ENCODE measurements around the gene TEX53.
A peak's percentile ranks its signal among the peaks of the same experiment; 100 is the strongest.

Gene TEX53

DNA sequence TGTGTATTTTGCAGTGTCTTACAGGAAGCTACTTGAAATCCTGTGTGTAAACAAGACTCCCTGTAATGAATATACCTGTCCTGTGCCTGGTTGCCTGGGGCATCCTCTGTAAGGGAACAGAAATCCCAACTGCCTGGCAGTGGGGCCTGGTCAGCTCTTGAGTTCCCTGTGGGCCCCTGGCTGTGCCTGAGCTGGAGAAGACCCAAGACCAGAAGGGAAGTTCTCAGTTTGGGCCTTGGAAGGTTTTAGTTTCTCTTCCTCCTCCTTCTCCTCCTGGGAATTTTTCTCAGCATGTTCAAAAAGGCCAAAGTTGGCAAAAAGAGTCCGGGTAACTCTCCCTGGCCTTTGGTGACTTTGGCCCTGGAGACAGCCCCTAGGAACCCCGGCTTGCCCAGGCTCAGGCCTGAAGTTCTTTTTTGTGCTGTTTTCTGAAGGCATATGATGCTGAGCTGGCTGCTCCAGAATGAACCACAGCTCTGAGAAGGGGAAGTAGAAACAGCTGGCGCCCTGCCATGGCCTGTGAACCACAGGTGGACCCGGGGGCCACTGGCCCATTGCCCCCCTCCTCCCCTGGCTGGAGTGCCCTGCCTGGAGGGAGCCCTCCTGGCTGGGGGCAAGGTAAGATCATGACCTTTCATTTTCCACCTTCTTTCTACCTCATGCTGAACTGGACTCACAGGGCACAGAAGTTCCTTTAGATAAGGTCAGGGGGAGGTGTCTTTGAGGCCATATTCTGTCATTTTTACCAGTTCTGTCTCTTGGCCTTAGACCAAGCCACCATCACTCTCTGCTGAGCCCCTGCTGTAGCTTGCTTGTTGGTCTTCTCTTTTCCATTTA, 40.7 kb downstream of the TEX53 start:
- intact Hi-C loops (cut with micrococcal nuclease): no loop called here
- peak overlapping the region; percentile 85 for H3K27ac Mint-ChIP-seq
- H3K4me1 Mint-ChIP-seq (ENCODE audit: low read depth): peaks cover 79% of the 10 kb centered on the region
- no peaks in the 10 kb centered on the region for H3K27me3 Mint-ChIP-seq
- peaks cover 9% of the 10 kb centered on the region for H3K36me3 Mint-ChIP-seq (ENCODE audit: low read depth)
- H3K9me3 Mint-ChIP-seq: no peaks in the 10 kb centered on the region
- peak overlapping the region; percentile 48 for H3K4me3 Mint-ChIP-seq

DNA sequence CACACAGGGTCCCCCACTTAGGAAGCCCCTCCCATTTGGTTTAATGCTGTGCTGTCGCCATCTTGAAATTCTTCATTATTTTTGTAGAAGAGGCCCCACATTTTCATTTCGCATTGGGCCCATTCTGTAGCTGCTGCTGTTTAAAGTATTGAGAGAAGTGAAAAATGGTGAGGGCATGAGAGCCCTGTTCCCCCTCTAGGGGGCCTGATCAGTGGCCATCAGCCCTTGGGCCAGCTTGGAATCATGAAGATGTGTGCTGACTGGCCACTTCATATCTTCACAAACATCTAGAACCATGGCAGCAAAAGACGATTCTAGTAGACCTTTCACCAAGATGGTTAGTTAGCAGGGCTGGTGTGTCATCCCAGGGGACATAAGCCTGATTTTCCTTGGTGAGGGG, 43.2 kb downstream of the TEX53 start:
- no peak overlapping the region for H3K27ac Mint-ChIP-seq
- peaks cover 84% of the 10 kb centered on the region for H3K4me1 Mint-ChIP-seq (ENCODE audit: low read depth)

DNA sequence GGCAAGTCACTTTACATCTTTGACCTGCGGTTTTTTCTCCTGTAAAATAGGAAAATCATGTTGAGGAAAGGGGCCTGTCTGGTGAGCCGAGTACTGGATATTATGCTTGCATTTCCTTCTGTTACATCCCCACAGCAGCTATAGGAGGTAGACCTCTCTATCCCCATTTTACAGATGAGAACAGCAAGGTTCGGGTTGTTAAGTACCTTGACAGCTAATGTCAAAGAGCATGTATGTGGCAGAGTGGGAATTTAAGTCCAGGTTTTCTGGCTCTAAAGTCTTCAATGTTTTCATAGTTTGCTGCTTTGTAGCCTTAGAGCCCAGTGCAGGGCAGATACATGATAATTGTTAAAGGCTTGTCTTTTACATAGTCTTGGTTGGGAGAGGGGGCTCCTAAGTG, 43.7 kb downstream of the TEX53 start:
- peaks cover 81% of the 10 kb centered on the region for H3K4me1 Mint-ChIP-seq (ENCODE audit: low read depth)
- peaks cover 2% of the 10 kb centered on the region for H3K27me3 Mint-ChIP-seq
- H3K27ac Mint-ChIP-seq: no peak overlapping the region
- H3K4me3 Mint-ChIP-seq: no peak overlapping the region
- H3K36me3 Mint-ChIP-seq (ENCODE audit: low read depth): no peaks in the 10 kb centered on the region
- intact Hi-C loops (cut with micrococcal nuclease): no loop called here
- no peaks in the 10 kb centered on the region for H3K9me3 Mint-ChIP-seq

More for the DNA sequence above, 43.2 kb downstream of the TEX53 start:
- peaks cover 2% of the 10 kb centered on the region for H3K27me3 Mint-ChIP-seq
- no peaks in the 10 kb centered on the region for H3K9me3 Mint-ChIP-seq
- intact Hi-C loops (cut with micrococcal nuclease): no loop called here
- H3K36me3 Mint-ChIP-seq (ENCODE audit: low read depth): no peaks in the 10 kb centered on the region
- no peak overlapping the region for H3K4me3 Mint-ChIP-seq

DNA sequence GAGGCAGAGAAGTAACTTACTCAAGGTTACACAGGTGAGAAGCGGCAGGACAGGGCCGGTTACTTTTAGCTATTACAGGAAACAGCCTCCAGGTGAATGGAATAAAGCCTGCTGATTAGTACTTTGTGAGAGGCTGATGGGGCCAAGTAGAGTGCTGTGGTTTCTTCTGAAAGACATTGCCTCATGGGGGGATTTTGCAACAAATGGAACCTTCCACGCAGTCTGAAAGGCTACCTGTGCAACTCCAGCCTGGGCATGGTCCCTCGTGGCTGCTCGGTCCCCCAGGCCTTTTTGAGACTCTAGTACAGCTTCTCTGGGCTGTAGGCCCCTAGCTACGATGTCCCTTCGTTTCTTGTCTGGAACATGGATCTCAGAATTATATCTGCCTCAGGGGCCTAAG, 44.5 kb downstream of the TEX53 start:
- Mint-ChIP-seq H3K4me1 (ENCODE audit: low read depth) (peaks cover 74% of the 10 kb centered on the region), H3K27me3 (peaks cover 2% of the 10 kb centered on the region), H3K4me3 (no peak overlapping the region), H3K36me3 (ENCODE audit: low read depth) (no peaks in the 10 kb centered on the region), H3K9me3 (no peaks in the 10 kb centered on the region), H3K27ac (no peak overlapping the region)
- intact Hi-C loops (cut with micrococcal nuclease): no loop called here

DNA sequence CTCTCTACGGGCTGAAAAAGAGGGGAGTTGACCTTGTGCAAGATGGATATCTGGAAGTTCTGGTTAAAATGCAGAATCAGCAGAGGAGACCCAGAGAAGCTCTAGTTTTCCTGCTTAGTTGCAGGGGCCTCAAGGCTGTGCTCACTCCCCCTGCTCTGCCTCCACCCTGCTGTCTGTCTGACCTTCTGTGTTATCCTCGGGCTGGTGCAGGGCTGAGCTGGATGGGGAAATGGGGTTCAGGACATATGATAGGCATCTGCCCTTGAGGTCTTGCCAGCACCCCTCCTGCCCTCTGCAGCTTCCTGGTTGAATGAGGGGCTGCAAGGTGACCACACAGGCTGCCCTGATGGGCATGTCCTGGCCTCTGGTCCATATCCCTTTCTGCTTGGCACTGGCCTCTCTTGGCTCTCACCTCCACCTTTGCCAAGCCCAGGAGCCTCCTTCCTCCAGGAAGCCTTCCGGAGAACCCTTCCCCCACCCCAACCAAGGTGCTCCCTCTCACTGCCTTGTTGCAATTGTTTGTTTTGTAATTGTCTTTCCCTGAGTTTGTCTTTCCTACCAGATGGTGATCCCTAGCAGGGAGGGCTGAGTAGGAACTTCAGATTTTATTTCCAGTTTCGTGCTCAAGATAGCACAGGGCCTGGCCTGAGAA, 45.2 kb downstream of the TEX53 start:
- intact Hi-C loops (cut with micrococcal nuclease): no loop called here
- peak overlapping the region; percentile 65 for H3K27ac Mint-ChIP-seq
- H3K27me3 Mint-ChIP-seq: peaks cover 2% of the 10 kb centered on the region
- peak overlapping the region; percentile 69 for H3K4me3 Mint-ChIP-seq
- peaks cover 75% of the 10 kb centered on the region for H3K4me1 Mint-ChIP-seq (ENCODE audit: low read depth)
- no peaks in the 10 kb centered on the region for H3K36me3 Mint-ChIP-seq (ENCODE audit: low read depth)
- no peaks in the 10 kb centered on the region for H3K9me3 Mint-ChIP-seq

DNA sequence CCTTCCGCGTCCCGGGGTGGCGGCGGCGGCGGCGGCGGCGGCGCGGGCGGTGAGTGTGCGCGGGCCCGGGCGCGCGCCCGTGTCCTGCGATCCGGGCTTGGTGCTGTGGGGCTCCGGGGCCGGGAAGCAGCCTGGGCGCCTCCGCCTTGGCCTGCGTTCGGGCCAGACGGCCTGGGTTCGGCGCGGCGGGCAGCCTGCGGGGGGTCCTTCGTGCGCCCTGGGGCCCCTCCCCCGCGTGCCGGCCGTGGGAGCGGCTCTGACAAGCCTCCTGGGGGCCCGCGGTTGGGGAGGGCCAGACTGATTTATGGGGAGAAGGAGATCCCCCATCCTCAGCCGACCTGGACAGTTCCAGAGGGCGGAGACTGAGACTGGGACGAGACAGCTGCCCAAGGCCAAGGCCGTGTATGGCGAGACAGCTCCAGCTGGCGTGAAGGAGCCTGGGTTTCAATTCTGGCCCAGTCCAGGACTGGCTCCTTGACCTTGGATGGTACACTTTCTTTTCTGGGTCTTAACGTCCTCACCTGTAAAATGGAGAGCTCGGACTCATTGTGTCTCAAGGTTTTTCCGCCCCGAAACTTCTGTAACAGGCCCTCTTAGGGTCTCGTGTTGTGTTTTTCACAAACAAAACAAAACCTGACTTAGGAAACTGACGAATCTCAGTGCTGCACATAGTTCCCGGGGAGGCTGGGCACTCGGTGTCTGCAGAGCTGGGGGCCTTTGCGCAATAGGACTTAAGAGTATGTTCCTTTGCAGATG, 45.9 kb downstream of the TEX53 start:
- no peaks in the 10 kb centered on the region for H3K9me3 Mint-ChIP-seq
- H3K4me1 Mint-ChIP-seq (ENCODE audit: low read depth): peaks cover 72% of the 10 kb centered on the region
- H3K27ac Mint-ChIP-seq: peak overlapping the region; percentile 65

DNA sequence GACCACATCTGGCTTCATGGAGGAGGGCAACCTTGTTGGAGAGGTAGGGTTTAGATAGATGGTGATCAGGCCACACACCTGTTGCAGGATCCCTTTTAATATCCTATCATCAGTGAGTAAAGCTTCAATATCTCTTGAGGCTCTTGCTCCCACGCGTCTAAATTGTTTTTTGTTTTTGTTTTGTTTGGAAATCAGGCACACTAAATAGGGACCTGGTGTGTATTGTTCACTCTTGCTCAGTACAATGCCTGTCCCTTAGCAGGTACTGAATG, 49.1 kb downstream of the TEX53 start:
- intact Hi-C loops (cut with micrococcal nuclease): no loop called here
- Mint-ChIP-seq H3K27me3 (peaks cover 2% of the 10 kb centered on the region), H3K36me3 (ENCODE audit: low read depth) (no peaks in the 10 kb centered on the region), H3K4me1 (ENCODE audit: low read depth) (peaks cover 43% of the 10 kb centered on the region), H3K4me3 (no peak overlapping the region), H3K27ac (no peak overlapping the region), H3K9me3 (no peaks in the 10 kb centered on the region)

More for the DNA sequence above, 45.9 kb downstream of the TEX53 start:
- intact Hi-C loops (cut with micrococcal nuclease): no loop called here
- no peaks in the 10 kb centered on the region for H3K36me3 Mint-ChIP-seq (ENCODE audit: low read depth)
- H3K4me3 Mint-ChIP-seq: peak overlapping the region; percentile 69
- peaks cover 2% of the 10 kb centered on the region for H3K27me3 Mint-ChIP-seq

DNA sequence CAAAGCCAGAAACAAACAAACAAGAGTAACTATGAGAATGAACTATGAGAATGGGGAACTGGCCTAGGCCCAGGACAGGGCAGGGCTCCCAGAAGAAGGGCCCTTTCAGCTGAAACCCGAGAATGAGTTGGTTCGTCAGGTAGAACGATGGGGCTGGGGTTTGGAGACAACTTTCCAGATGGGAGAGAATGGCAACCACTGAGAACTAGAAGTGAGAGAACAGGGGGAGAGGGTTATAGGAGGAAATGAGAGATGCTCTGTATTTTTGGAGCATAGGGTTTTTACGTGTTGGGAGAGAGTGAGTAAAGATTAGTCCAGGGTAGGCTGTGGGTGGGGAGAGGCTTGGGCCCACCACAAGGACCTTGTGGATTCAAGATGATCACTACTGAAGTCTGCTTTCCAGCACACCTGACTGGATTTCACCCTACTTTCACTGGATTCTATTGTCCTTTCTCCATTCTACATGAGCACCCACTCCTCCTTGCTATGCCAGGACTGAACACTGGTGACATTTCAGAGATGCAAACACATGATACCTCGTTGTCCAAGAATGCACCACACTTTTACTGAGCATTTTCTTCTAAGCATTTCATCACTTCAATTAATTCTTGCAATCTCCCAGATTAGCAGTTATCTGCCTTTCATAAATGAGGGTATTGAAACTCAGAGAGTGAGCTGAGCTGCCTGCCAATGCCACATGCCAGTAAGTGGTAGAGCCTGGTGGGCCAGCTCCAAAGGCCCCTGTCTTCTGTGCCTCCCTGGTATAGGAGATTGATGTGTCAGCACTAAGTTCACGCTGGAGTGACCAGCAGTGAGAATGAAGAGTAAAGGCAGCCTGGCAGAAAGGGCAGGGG, 49.7 kb downstream of the TEX53 start:
- no peak overlapping the region for H3K27ac Mint-ChIP-seq
- intact Hi-C loops (cut with micrococcal nuclease): no loop called here
- no peaks in the 10 kb centered on the region for H3K9me3 Mint-ChIP-seq
- no peaks in the 10 kb centered on the region for H3K36me3 Mint-ChIP-seq (ENCODE audit: low read depth)
- H3K27me3 Mint-ChIP-seq: peaks cover 2% of the 10 kb centered on the region
- peaks cover 37% of the 10 kb centered on the region for H3K4me1 Mint-ChIP-seq (ENCODE audit: low read depth)
- H3K4me3 Mint-ChIP-seq: no peak overlapping the region

DNA sequence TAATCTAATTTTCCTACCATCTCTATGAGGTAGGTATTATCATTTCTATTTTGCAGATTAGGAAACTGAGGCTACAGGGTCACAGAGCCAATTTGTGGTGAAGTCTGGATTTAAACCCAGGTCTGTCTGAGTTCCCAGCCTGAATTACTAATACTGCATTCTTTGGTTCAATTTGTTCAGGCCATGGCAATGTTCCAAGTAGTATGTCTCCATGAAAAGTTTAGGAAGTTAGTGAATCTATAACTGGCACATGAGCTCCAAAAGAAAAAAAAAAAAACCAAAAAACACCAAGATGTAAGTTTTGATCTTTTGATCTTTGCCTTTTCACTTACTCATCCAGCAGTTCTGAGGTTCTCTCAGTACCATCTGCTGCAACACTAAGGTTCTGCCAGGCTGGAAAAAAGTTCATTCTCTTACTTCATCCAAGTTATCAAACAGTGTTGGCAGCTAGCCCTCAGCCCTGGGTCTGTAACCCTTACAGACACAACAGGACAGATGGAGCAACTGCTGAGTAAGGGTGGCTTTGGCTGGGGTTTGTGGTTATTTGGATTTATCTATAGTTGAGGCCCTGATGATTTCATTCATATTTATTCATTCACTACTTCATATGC, 50.9 kb downstream of the TEX53 start:
- no peak overlapping the region for H3K4me3 Mint-ChIP-seq
- peaks cover 4% of the 10 kb centered on the region for H3K36me3 Mint-ChIP-seq (ENCODE audit: low read depth)
- H3K27me3 Mint-ChIP-seq: peaks cover 2% of the 10 kb centered on the region
- peaks cover 6% of the 10 kb centered on the region for H3K9me3 Mint-ChIP-seq
- peaks cover 26% of the 10 kb centered on the region for H3K4me1 Mint-ChIP-seq (ENCODE audit: low read depth)
- H3K27ac Mint-ChIP-seq: no peak overlapping the region
- intact Hi-C loops (cut with micrococcal nuclease): no loop called here
